Endothelial cell of umbilical vein (primary cell): ENCODE measurements around the gene PCDH20. TPM values are rescaled to one million over a fixed set of nuclear protein-coding genes. Genes with fewer than 3 reads are reported as not detected.

ENCODE experiments used
- BruUV-seq: library from RNA; stranded (reverse); fragments of 400-500 nt; replicated peaks from 2 replicates; lab custom pipeline; 2021; lab: Mats Ljungman, UMichigan
- CTCF ChIA-PET: fragments of 300-600, 350-600 bp; sonication (Branson Sonifier 250); formaldehyde crosslinking; loops from one replicate; lab custom pipeline; 2021; ENCODE audit warnings: antibody characterized with exemption, inconsistent platforms; lab: Charles Lee
- POLR2A ChIA-PET: fragments of 300-600, 350-600 bp; sonication (Branson Sonifier 250); formaldehyde crosslinking; loops from one replicate; lab custom pipeline; 2021; ENCODE audit warnings: antibody characterized with exemption, inconsistent platforms; lab: Charles Lee
- DNase-seq: peaks from one replicate; pipeline ENCODE4 v3.0.0-alpha.2; 2011; ENCODE audit warnings: low read depth, low spot score
- FAIRE-seq: peaks from 2 replicates; lab custom pipeline; 2011; peaks lifted over from hg19 to GRCh38; lab: Jason Lieb, UNC
- H2AFZ ChIP-seq: 2 replicates; pipeline ENCODE4 v1.6.0; 2012; ENCODE audit warnings: low read depth, low read length, control low read depth, inconsistent platforms
- H3K27ac ChIP-seq: 2 replicates; pipeline ENCODE4 v1.5.1; 2011; ENCODE audit warnings: low read depth, mild to moderate bottlenecking, control low read depth, low read length, moderate library complexity; ENCODE audit not compliant: insufficient read depth
- H3K27me3 ChIP-seq, 2 experiments: 2 replicates each; pipeline versions ENCODE4 v1.6.0 to v1.6.1; 2011; ENCODE audit warnings: low read length in 2 of 2, mixed read lengths in 1 of 2; ENCODE audit not compliant: control insufficient read depth in 2 of 2, insufficient read depth in 2 of 2
- H3K36me3 ChIP-seq, 2 experiments: 2 replicates in 1 of 2; 3 replicates in 1 of 2; pipeline ENCODE4 v1.5.1; 2011; ENCODE audit warnings: low read length in 2 of 2, mild to moderate bottlenecking in 1 of 2, moderate library complexity in 1 of 2; ENCODE audit not compliant: control insufficient read depth in 2 of 2, insufficient read depth in 2 of 2; ENCODE audit errors: extremely low read depth in 1 of 2
- H3K4me1 ChIP-seq: 3 replicates; pipeline ENCODE4 v1.5.1; 2011; ENCODE audit warnings: mild to moderate bottlenecking, low read length; ENCODE audit not compliant: control insufficient read depth, insufficient read depth; ENCODE audit errors: extremely low read depth
- H3K4me2 ChIP-seq: 2 replicates; pipeline ENCODE4 v1.6.1; 2011; ENCODE audit warnings: low read length, control low read depth, mixed read lengths; ENCODE audit not compliant: insufficient read depth
- H3K4me3 ChIP-seq, 3 experiments: fragments of 200-600 bp in 1 of 3; sonication (generic), shearing (Covaris generic) in 1 of 3; replicated peaks in 1 of 3; 2 replicates each; pipeline ENCODE4 v1.5.1; 2011 to 2016; ENCODE audit warnings: control low read depth in 3 of 3, low read length in 3 of 3, mild to moderate bottlenecking in 2 of 3, inconsistent platforms in 1 of 3, low read depth in 1 of 3, moderate library complexity in 1 of 3; ENCODE audit not compliant: insufficient read depth in 1 of 3
- H3K79me2 ChIP-seq: 2 replicates; pipeline ENCODE4 v1.6.0; 2012; ENCODE audit warnings: low read length, inconsistent platforms; ENCODE audit not compliant: control insufficient read depth, insufficient read depth
- H3K9ac ChIP-seq: replicated peaks from 2 replicates; pipeline ENCODE3; 2011; ENCODE audit warnings: low read length, control low read depth; ENCODE audit not compliant: insufficient read depth; ENCODE audit errors: extremely low read depth
- H3K9me1 ChIP-seq: replicated peaks from 3 replicates; pipeline ENCODE4 v1.6.0; 2011; ENCODE audit warnings: mild to moderate bottlenecking, low read length; ENCODE audit not compliant: control insufficient read depth, insufficient read depth; ENCODE audit errors: extremely low read depth
- H3K9me3 ChIP-seq: replicated peaks from 2 replicates; pipeline ENCODE4 v1.5.1; 2012; ENCODE audit warnings: low read length, inconsistent platforms; ENCODE audit not compliant: control insufficient read depth, insufficient read depth
- H4K20me1 ChIP-seq: replicated peaks from 2 replicates; pipeline ENCODE3; 2011; ENCODE audit warnings: mild to moderate bottlenecking, low read length; ENCODE audit not compliant: control insufficient read depth, insufficient read depth; ENCODE audit errors: extremely low read depth
- CTCF ChIP-seq, 2 donors: IDR thresholded peaks; 1 replicate in 1 of 2; 2 replicates in 1 of 2; pipeline ENCODE4 v1.5.1; 2011; ENCODE audit warnings: low read length in 2 of 2, mild to moderate bottlenecking in 2 of 2, moderate library complexity in 2 of 2, control low read depth in 1 of 2, inconsistent platforms in 1 of 2, low read depth in 1 of 2; ENCODE audit not compliant: insufficient read depth in 1 of 2; ENCODE audit errors: extremely low read depth in 1 of 2
- EZH2 ChIP-seq: IDR thresholded peaks from 2 replicates; pipeline ENCODE4 v1.6.1; 2012; ENCODE audit warnings: borderline replicate concordance, low read depth, mild to moderate bottlenecking, moderate library complexity, low read length, inconsistent platforms; ENCODE audit not compliant: severe bottlenecking
- FOS ChIP-seq: IDR thresholded peaks from 2 replicates; pipeline ENCODE4 v1.6.1; 2011; ENCODE audit warnings: mild to moderate bottlenecking, low read length, moderate library complexity, borderline replicate concordance; ENCODE audit not compliant: insufficient read depth
- GATA2 ChIP-seq: IDR thresholded peaks from 2 replicates; pipeline ENCODE4 v1.7.0; 2011; ENCODE audit warnings: low read depth, mild to moderate bottlenecking, moderate library complexity, mixed read lengths, low read length; ENCODE audit not compliant: insufficient read length, insufficient read depth
- JUN ChIP-seq: IDR thresholded peaks from 2 replicates; pipeline ENCODE4 v1.6.1; 2011; ENCODE audit warnings: borderline replicate concordance, low read depth; ENCODE audit not compliant: insufficient read length, insufficient read depth
- MAX ChIP-seq: IDR thresholded peaks from 2 replicates; pipeline ENCODE4 v1.6.1; 2011; ENCODE audit not compliant: insufficient read depth, insufficient read length
- MYC ChIP-seq: IDR thresholded peaks from one replicate; pipeline ENCODE4 v1.6.1; 2011; ENCODE audit warnings: mild to moderate bottlenecking, low read depth, low read length
- POLR2A ChIP-seq: IDR thresholded peaks from 2 replicates; pipeline ENCODE4 v1.6.1; 2012; ENCODE audit warnings: low read depth, mild to moderate bottlenecking, control low read depth, low read length
- POLR2AphosphoS5 ChIP-seq: IDR thresholded peaks from 2 replicates; pipeline ENCODE4 v1.6.1; 2012; ENCODE audit warnings: low read depth, mild to moderate bottlenecking, control low read depth, low read length, moderate library complexity; ENCODE audit not compliant: insufficient read depth
- dilution Hi-C: fragments of 300-500 bp; cut with MboI; formaldehyde crosslinking; loops from one replicate; pipeline ENCODE4 v1.15.0; 2019; ENCODE audit warnings: low sequenced_read_pairs; ENCODE audit not compliant: extremely low pct_ligation_motif_present
- intact Hi-C: fragments of 100-400 bp; cut with micrococcal nuclease; formaldehyde crosslinking; loops from one replicate; pipeline ENCODE4 v1.10.0; 2022
- polyA plus RNA-seq, 4 experiments: library from polyadenylated mRNA; depleted of rRNA in 3 of 4; stranded (reverse) in 3 of 4; unstranded in 1 of 4; fragments of >200 nt; gene quantifications; 2 replicates each; pipeline versions ENCODE4 v1.2.1 to v1.2.3, GENCODE V29; 2011 to 2012; ENCODE audit warnings: missing spikeins in 1 of 4
- total RNA-seq: library from RNA; stranded (reverse); gene quantifications from 2 replicates; pipeline ENCODE4 v1.2.3, GENCODE V29; 2021

The PCDH20 gene
- total and polyA plus RNA-seq, 2 donors (not counting 3 experiments of a cell fraction or from before 2014, with no cell fraction given), result 0.01 TPM; not detected in 1

GRCh38 chr13:61408571-61408970 lies 7.1 kb downstream of the PCDH20 start:
- dilution Hi-C loops (no loop called here), intact Hi-C loops (no loop called here)
- Histone ChIP-seq H3K9me1 (no peaks in the 10 kb centered on the region), H3K79me2 (no peaks in the 10 kb centered on the region), H2AFZ (no peak overlapping the region), H3K36me3 (no peaks in the 10 kb centered on the region), H3K27ac (no peak overlapping the region), H3K4me3 (no peak overlapping the region), H3K27me3 (peaks cover 9 to 20% of the 10 kb centered on the region in 2 experiments), H3K4me1 (no peaks in the 10 kb centered on the region), H3K9me3 (no peaks in the 10 kb centered on the region), H3K4me2 (no peak overlapping the region), H4K20me1 (no peaks in the 10 kb centered on the region), H3K9ac (no peak overlapping the region)
- POLR2A ChIA-PET, result no interaction called here
- no TSS peak for BruUV-seq
- FAIRE-seq (no peak), DNase-seq (no peak)
- CTCF ChIA-PET, result interaction anchor here (5.0 kb wide), 1 partner anchor 782 kb away, joined by 37 read pairs; no protein-coding TSS in a partner anchor
- TF ChIP-seq CTCF (IDR thresholded peaks at IDR 0.05; ENCODE audit: extremely low read depth in 1 of 2, insufficient read depth in 1 of 2, low read depth in 1 of 2, low read length in 2 of 2), result no peak
- no peak for TF ChIP-seq MAX
- TF ChIP-seq EZH2, result no peak
- TF ChIP-seq FOS, result no peak
- TF ChIP-seq JUN, result no peak
- TF ChIP-seq GATA2, result no peak
- TF ChIP-seq MYC, result no peak
- no peak for TF ChIP-seq POLR2AphosphoS5
- no peak for TF ChIP-seq POLR2A
